ENCODE data around the gene BRCA1.
"Not testable (repeated sequence)": the region's sequence is repeated elsewhere in the genome, so short reads cannot be mapped to it uniquely, and the experiment has no call there.

Gene BRCA1

GRCh38 chr17:43024407-43025289, 100.5 kb downstream of the BRCA1 start, which contains the start of gene RND2:
TSS of gene RND2 (plus strand) at chr17:43025231. CDS start at chr17:43025348, 117 bp downstream.
- peak; percentile 85 for DNase-seq

GRCh38 chr17:43021741-43022512, 103.2 kb downstream of the BRCA1 start, which contains the start of gene VAT1:
TSS of gene VAT1 (minus strand) at chr17:43022385. CDS start at chr17:43022322, 63 bp downstream.
- peak; percentile 59 for DNase-seq

- DNase-seq: peak; percentile 47
Measured at GRCh38 chr17:43020789-43021740, 104.1 kb downstream of the BRCA1 start.

DNA sequence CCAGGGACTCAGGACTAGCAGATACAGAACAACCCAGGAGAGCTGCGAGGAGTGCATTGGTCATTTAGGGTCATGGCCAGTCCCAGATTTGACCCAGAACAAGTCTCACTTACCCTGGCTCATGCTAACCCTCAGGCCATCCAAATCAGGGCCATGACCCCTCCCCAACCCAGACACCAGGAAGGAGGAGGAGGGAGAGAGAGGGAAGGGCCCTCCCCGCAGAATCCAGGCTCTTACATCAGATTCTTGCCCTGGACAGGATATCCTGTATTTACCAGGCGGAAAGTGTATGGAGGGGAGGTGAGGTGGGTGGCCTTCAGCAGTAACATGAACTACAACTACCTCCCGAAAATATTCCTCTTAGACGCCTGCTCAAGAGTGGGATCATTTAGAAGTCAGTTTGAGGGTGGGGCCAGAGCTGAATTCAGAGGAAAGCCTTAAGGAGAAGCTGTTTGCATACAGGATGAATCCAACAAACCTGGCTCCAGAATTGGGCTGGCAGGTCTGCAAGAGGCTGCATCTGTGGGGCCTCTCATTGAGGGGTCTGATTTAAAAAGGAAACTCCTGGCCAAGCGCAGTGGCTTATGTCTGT, 105.0 kb downstream of the BRCA1 start:
- no peak for DNase-seq

GRCh38 chr17:43019418-43019817, 105.7 kb downstream of the BRCA1 start:
- no peak for DNase-seq

DNA sequence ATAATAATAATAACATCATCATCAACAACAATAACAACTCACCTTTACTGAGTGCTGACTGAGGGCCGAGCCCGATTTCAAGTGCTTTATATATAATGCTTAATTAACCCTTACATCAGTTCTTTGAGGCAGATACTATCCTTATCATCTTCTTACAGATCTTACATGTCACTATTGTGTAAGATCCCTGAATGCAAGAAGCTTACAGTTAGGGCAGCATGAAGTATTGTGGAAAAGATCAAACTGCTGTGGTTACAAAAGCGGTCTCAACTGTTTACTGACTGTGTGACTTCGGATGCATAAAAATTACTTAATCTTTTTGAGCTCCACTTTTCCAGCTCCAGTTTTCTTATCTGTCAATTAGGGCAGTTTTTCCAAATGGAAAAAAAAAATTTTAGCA, 106.2 kb downstream of the BRCA1 start:
- no peak for DNase-seq

DNA sequence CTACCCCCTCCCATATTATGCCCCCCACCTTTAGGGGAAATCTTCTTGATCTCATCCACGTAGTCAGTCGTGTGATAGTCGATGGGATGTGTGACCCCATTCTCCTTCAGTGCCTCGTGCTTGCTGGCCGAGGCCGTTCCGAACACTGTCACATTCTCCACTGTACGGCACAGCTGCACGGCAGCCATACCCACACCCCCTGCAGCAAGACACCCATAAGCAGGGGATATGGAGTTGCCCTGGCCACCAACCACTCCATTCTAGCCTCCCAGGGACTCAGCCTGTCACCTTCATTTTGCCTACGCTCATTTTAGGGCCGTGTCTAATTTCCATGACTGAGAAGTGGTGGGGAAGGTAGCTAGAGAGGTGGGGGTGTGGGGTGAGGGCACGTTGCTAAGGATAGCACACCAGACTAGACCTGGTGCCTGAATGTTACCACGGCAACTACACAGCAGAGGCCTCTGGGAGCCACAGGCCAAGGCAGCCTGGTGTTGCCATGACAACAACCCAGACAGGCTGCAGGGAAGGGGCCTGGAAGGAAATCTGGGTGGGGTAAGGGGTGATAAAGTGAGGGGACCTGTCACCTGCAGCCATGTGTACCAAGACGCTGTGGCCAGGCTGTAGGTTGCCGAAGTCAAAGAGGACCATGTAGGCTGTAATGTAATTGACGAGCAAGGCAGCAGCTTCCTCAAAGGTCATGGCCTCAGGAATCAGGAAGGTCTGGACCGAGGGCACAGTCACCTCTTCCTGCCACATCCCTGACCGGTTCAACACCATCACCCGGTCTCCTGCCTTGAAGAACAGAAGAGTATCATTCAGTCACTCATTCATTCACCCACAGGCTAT, 106.9 kb downstream of the BRCA1 start:
- peak; percentile 40 for DNase-seq

DNA sequence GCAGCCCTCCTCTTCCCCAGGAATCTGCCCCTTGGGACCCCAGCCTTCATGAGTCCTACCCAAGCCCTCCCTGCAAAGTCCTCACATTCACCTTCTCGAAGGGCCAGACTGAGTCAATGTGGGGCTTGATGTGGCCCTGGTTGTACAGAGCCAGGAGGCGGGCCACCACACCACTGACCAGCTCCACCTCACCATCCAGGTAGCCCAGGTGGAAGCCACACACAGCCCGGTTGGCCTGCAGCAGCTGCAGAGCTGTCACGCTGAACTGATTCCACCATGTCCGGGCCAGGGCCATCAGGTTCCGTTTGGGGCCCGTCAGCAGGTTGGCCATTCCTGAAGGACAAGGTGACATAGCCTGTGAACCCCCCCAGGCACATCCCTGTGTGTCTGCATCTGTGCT, 108.9 kb downstream of the BRCA1 start:
- DNase-seq: no peak

- DNase-seq: no peak
Measured at GRCh38 chr17:43015579-43015978, 109.6 kb downstream of the BRCA1 start.

DNA sequence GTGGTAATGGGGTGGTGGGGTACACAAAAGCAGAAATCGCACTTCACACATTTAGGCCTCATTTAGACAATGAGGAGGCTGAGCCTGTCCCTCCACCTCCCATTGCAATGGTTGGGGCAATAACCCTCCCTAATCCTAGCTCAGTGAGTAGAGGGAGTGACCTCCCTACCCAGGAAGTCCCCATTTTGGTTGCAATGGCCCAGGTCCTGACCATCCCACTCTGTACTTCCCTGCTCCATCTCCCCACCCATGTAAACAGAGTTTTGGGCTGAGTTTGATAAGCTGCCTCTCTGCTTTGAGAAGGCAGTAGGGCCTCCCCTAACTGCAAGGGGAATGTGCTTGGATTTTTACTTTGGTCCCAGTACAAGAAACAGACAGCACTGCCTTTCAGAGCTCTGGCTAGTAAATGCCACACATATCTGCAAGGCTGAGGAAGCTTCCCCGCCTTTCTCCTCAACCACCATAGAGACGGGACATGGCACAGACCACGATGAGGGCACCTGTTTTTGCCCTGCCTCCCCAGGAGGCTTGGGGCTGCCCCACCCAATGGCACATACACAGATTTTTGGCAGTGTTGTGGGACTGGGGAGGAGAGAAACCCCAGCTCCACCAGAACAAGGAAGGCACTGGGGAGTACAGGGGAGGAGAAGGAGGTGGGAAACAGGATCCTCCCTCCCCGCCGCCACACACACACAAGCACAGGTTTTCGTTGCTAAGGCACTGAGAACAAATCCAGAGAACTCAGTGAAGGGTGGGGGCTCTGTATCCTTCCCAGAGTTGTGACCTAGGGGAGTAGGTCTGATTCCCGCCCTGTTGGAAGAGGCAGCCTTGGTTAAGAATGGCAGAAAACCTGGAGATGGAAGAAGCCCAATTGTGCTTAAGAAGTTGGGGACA, 110.3 kb downstream of the BRCA1 start:
- DNase-seq: no peak

- no peak for DNase-seq
Measured at GRCh38 chr17:43014020-43014648, 111.0 kb downstream of the BRCA1 start.

- DNase-seq: no peak
Measured at GRCh38 chr17:43013296-43013695, 111.9 kb downstream of the BRCA1 start.

- no peak for DNase-seq
Measured at GRCh38 chr17:43011728-43012472, 113.3 kb downstream of the BRCA1 start.

GRCh38 chr17:43010667-43011308, 114.4 kb downstream of the BRCA1 start:
- no peak for DNase-seq

DNA sequence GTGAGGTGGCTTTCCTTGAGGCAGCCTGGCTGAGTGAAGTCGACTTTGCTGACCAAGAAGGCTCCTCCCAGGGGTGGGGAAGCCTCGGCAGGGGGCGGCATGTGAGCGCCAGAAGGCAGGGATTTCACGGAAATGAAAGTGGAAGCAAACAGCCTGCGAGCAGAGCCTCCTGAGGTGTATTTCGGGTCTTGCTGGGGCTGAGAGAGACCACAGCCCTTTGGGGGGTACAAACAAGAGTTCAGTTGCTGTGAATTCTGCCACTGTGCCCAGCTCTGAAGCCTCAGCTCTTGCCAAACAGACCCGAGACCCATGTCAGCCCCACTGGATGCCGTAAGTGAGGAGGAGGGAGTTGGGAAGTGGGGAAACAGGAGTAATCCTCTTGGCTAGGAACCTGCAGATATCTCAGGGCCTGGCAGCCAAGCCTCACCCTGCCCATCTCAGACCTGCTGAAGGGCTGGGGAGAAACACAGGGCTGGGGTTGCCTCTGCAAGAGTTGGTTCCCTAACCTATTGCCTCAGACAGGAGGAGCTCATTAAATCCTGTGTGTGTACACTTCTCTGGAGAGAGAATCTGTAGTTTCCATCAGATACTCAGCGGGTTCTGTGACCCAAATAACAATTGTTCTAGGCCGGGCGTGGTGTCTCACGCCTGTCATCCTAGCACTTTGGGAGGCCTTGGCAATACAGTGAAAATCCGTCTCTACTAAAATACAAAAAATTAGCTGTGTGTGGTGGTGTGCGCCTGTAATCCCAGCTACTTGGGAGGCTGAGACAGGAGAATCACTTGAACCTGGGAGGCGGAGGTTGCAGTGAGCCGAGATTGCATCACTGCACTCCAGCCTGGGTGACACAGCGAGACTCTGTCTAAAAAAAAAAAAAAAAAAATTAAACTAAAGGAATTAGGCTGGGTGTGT, 118.3 kb downstream of the BRCA1 start, which contains the start of gene IFI35:
Gene IFI35, plus strand, starts transcription at position 146 of the 913 bp plus-strand sequence. Its CDS starts 164 bp downstream, at position 310.
- DNase-seq: no peak

GRCh38 chr17:43003542-43004172, 121.5 kb downstream of the BRCA1 start:
- no peak for DNase-seq

DNA sequence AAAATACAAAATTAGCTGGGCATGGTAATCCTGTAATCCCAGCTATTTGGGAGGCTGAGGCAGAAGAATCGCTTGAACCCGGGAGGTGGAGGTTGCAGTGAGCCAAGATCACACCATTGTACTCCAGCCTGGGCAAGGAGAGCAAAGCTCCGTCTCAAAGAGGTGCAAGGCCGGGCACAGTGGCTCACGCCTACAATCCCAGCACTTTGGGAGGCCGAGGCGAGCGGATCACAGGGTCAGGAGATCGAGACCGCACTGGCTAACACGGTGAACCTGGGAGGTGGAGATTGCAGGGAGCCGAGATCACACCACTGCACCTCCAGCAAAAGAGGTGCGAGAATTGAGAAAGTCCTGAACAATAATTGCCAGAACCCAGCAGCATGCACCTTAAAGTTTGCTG, 124.3 kb downstream of the BRCA1 start:
- DNase-seq: not testable (repeated sequence)

Measured in NCI-H1105 treated with DMSO at 0.1 percent for 48 hours (cell line).